ENCODE data around the gene PSMG4.

Gene PSMG4

DNA sequence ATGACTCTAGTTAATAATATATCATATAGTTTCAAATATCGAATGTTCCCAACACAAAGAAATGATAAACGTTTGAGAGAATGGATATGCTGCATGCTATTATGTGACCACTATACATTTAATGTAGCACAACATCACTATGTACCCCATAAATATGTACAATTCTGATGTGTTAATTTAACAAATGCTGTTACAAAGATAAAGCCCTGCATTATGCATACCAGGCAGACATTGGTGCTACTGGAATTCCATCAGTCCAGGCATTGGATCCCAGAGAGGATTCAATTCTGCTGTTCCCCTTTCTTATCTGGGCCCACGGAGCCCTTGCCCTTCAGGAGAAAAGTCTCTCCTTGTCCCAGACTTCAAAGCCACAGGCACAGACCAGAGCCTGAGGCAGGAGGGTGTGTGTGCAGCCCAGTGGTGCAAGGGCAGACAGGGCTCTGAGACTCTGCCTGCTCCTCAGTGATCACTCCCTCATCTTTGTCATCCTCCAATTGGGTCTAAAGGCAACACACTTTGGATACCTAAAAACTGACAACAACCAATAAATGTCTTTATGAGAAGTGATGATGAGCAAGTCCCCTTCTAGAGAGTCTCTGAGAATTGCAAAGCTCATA, 45.2 kb downstream of the PSMG4 start:
- Histone ChIP-seq H3K36me3 (replicated peaks; ENCODE audit: low read depth, low read length) (no peaks in the 10 kb centered on the region), H3K27ac (ENCODE audit: low read length) (no peak overlapping the region), H3K9me3 (ENCODE audit: insufficient read depth, low read length) (no peaks in the 10 kb centered on the region), H3K4me2 (ENCODE audit: low read length) (no peak overlapping the region), H3K9ac (ENCODE audit: low read length) (no peak overlapping the region), H3K27me3 (ENCODE audit: low read depth, low read length) (no peaks in the 10 kb centered on the region), H3K4me3 (ENCODE audit: low read length) (no peak overlapping the region), H3K79me2 (ENCODE audit: low read length) (no peaks in the 10 kb centered on the region), H4K20me1 (ENCODE audit: insufficient read depth, low read length) (no peaks in the 10 kb centered on the region), H2AFZ (ENCODE audit: low read depth, low read length) (no peak overlapping the region), H3K4me1 (ENCODE audit: low read length) (no peaks in the 10 kb centered on the region)
- TF ChIP-seq CTCF (IDR thresholded peaks at IDR 0.05; ENCODE audit: low read depth, low read length) (no peak), EZH2phosphoT487 (IDR thresholded peaks at IDR 0.05; ENCODE audit: low read depth) (no peak)

- H2AFZ ChIP-seq (ENCODE audit: low read depth, low read length): no peak overlapping the region
These were observed 45.9 kb downstream of the PSMG4 start for GRCh38 chr6:3304500-3305215.

GRCh38 chr6:3305216-3305565, 46.4 kb downstream of the PSMG4 start:
- no peak overlapping the region for H3K9ac ChIP-seq (ENCODE audit: low read length)
- H3K27me3 ChIP-seq (ENCODE audit: low read depth, low read length): no peaks in the 10 kb centered on the region
- no peak overlapping the region for H3K4me2 ChIP-seq (ENCODE audit: low read length)
- H2AFZ ChIP-seq (ENCODE audit: low read depth, low read length): no peak overlapping the region
- H3K36me3 ChIP-seq (replicated peaks; ENCODE audit: low read depth, low read length): no peaks in the 10 kb centered on the region
- TF ChIP-seq CTCF (IDR thresholded peaks at IDR 0.05; ENCODE audit: low read depth, low read length): no peak
- no peak for TF ChIP-seq EZH2phosphoT487 (IDR thresholded peaks at IDR 0.05; ENCODE audit: low read depth)
- no peaks in the 10 kb centered on the region for H4K20me1 ChIP-seq (ENCODE audit: insufficient read depth, low read length)
- peaks cover 8% of the 10 kb centered on the region for H3K4me1 ChIP-seq (ENCODE audit: low read length)
- no peak overlapping the region for H3K4me3 ChIP-seq (ENCODE audit: low read length)
- no peaks in the 10 kb centered on the region for H3K9me3 ChIP-seq (ENCODE audit: insufficient read depth, low read length)
- no peaks in the 10 kb centered on the region for H3K79me2 ChIP-seq (ENCODE audit: low read length)
- no peak overlapping the region for H3K27ac ChIP-seq (ENCODE audit: low read length)

More at GRCh38 chr6:3304500-3305215, 45.9 kb downstream of the PSMG4 start:
- H3K4me1 ChIP-seq (ENCODE audit: low read length): peaks cover 5% of the 10 kb centered on the region
- H3K4me2 ChIP-seq (ENCODE audit: low read length): no peak overlapping the region
- no peaks in the 10 kb centered on the region for H3K36me3 ChIP-seq (replicated peaks; ENCODE audit: low read depth, low read length)
- no peaks in the 10 kb centered on the region for H3K79me2 ChIP-seq (ENCODE audit: low read length)
- no peak overlapping the region for H3K4me3 ChIP-seq (ENCODE audit: low read length)
- no peaks in the 10 kb centered on the region for H4K20me1 ChIP-seq (ENCODE audit: insufficient read depth, low read length)
- H3K27ac ChIP-seq (ENCODE audit: low read length): no peak overlapping the region
- H3K9ac ChIP-seq (ENCODE audit: low read length): no peak overlapping the region
- TF ChIP-seq CTCF (IDR thresholded peaks at IDR 0.05; ENCODE audit: low read depth, low read length): no peak
- TF ChIP-seq EZH2phosphoT487 (IDR thresholded peaks at IDR 0.05; ENCODE audit: low read depth): no peak
- H3K9me3 ChIP-seq (ENCODE audit: insufficient read depth, low read length): no peaks in the 10 kb centered on the region
- no peaks in the 10 kb centered on the region for H3K27me3 ChIP-seq (ENCODE audit: low read depth, low read length)

DNA sequence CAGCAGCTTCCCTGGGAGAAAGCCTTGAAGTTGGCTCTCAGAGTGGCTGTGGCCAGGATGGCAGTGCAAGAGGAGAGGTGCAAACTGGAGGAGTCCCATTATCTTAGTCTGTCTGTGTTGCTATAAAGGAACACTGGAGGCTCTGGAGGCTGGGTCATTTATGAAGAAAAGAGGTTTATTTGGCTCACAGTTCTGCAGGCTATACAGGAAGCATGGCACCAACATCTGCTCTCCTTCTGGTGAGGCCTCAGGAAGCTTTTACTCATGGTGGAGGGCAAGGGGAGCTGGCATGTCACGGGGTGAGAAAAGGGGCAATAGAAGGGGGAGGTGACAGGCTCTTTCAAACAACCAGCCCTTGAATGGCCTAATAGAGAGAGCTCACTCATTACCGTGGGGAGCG, 47.1 kb downstream of the PSMG4 start:
- no peaks in the 10 kb centered on the region for H3K27me3 ChIP-seq (ENCODE audit: low read depth, low read length)
- TF ChIP-seq CTCF (IDR thresholded peaks at IDR 0.05; ENCODE audit: low read depth, low read length) (no peak), EZH2phosphoT487 (IDR thresholded peaks at IDR 0.05; ENCODE audit: low read depth) (no peak)
- no peak overlapping the region for H3K27ac ChIP-seq (ENCODE audit: low read length)
- H4K20me1 ChIP-seq (ENCODE audit: insufficient read depth, low read length): no peaks in the 10 kb centered on the region
- no peaks in the 10 kb centered on the region for H3K79me2 ChIP-seq (ENCODE audit: low read length)
- H3K4me2 ChIP-seq (ENCODE audit: low read length): no peak overlapping the region
- H3K9me3 ChIP-seq (ENCODE audit: insufficient read depth, low read length): no peaks in the 10 kb centered on the region
- H2AFZ ChIP-seq (ENCODE audit: low read depth, low read length): no peak overlapping the region
- no peak overlapping the region for H3K4me3 ChIP-seq (ENCODE audit: low read length)
- no peak overlapping the region for H3K9ac ChIP-seq (ENCODE audit: low read length)
- H3K4me1 ChIP-seq (ENCODE audit: low read length): peaks cover 8% of the 10 kb centered on the region
- H3K36me3 ChIP-seq (replicated peaks; ENCODE audit: low read depth, low read length): no peaks in the 10 kb centered on the region

All from OCI-LY3 (cell line).